Osteocyte (in vitro differentiated cells): ENCODE data around the gene MBP. TPM values are rescaled to one million over a fixed set of nuclear protein-coding genes. Genes with fewer than 3 reads are reported as not detected.

Source experiments
- DNase-seq: peaks from one replicate; pipeline ENCODE4 v3.0.0; 2021; ENCODE audit warnings: mixed read lengths; ENCODE audit not compliant: unreplicated experiment; ENCODE audit errors: extremely low spot score
- H3K27ac Mint-ChIP-seq: one replicate; pipeline ENCODE4 v1.8.0; 2021; ENCODE audit warnings: mild to moderate bottlenecking, mixed read lengths; ENCODE audit not compliant: unreplicated experiment
- H3K27me3 Mint-ChIP-seq: one replicate; pipeline ENCODE4 v1.8.0; 2021; ENCODE audit warnings: mixed read lengths; ENCODE audit not compliant: unreplicated experiment
- H3K36me3 Mint-ChIP-seq: one replicate; pipeline ENCODE4 v1.8.0; 2021; ENCODE audit warnings: mixed read lengths; ENCODE audit not compliant: unreplicated experiment
- H3K4me1 Mint-ChIP-seq: one replicate; pipeline ENCODE4 v1.8.0; 2021; ENCODE audit warnings: mixed read lengths; ENCODE audit not compliant: unreplicated experiment
- H3K4me3 Mint-ChIP-seq: one replicate; pipeline ENCODE4 v1.8.0; 2021; ENCODE audit warnings: mild to moderate bottlenecking, moderate library complexity, mixed read lengths; ENCODE audit not compliant: unreplicated experiment
- H3K9me3 Mint-ChIP-seq: one replicate; pipeline ENCODE4 v1.8.0; 2021; ENCODE audit warnings: mixed read lengths; ENCODE audit not compliant: unreplicated experiment
- CTCF ChIP-seq: fragments of 200-600 bp; sonication (generic); IDR thresholded peaks from 2 replicates; pipeline ENCODE4 v1.5.0; 2021; ENCODE audit warnings: antibody characterized with exemption, mild to moderate bottlenecking, moderate library complexity
- total RNA-seq: library from RNA; stranded (reverse); gene quantifications from 2 replicates; pipeline ENCODE4 v1.2.1, GENCODE V29; 2021

MBP gene
- total RNA-seq, 1 donor from 2014 or later: 18.6 TPM

GRCh38 chr18:77099485-77100370, 32.9 kb downstream of the MBP start:
- no peaks in the 10 kb centered on the region for H3K36me3 Mint-ChIP-seq
- DNase-seq: no peak
- no peak for TF ChIP-seq CTCF
- H3K9me3 Mint-ChIP-seq: no peaks in the 10 kb centered on the region
- H3K27ac Mint-ChIP-seq: peak overlapping the region; percentile 99
- peaks cover 91% of the 10 kb centered on the region for H3K4me1 Mint-ChIP-seq
- H3K4me3 Mint-ChIP-seq: no peak overlapping the region
- H3K27me3 Mint-ChIP-seq: no peaks in the 10 kb centered on the region

- Mint-ChIP-seq H3K9me3 (no peaks in the 10 kb centered on the region), H3K27me3 (no peaks in the 10 kb centered on the region), H3K27ac (peak overlapping the region; percentile 71), H3K4me3 (no peak overlapping the region), H3K36me3 (no peaks in the 10 kb centered on the region), H3K4me1 (peaks cover 81% of the 10 kb centered on the region)
- no peak for DNase-seq
- TF ChIP-seq CTCF: no peak
Measured at GRCh38 chr18:77098538-77099174, 33.9 kb downstream of the MBP start.

- no peaks in the 10 kb centered on the region for H3K27me3 Mint-ChIP-seq
- no peak overlapping the region for H3K4me3 Mint-ChIP-seq
- no peak for TF ChIP-seq CTCF
- H3K27ac Mint-ChIP-seq: no peak overlapping the region
- H3K9me3 Mint-ChIP-seq: no peaks in the 10 kb centered on the region
- DNase-seq: no peak
- H3K4me1 Mint-ChIP-seq: peaks cover 79% of the 10 kb centered on the region
- no peaks in the 10 kb centered on the region for H3K36me3 Mint-ChIP-seq
Measured at GRCh38 chr18:77098029-77098428, 34.6 kb downstream of the MBP start.

GRCh38 chr18:77096936-77097886, 35.4 kb downstream of the MBP start:
- H3K27me3 Mint-ChIP-seq: no peaks in the 10 kb centered on the region
- H3K36me3 Mint-ChIP-seq: no peaks in the 10 kb centered on the region
- no peaks in the 10 kb centered on the region for H3K9me3 Mint-ChIP-seq
- no peak overlapping the region for H3K27ac Mint-ChIP-seq
- H3K4me1 Mint-ChIP-seq: peaks cover 74% of the 10 kb centered on the region
- no peak overlapping the region for H3K4me3 Mint-ChIP-seq
- TF ChIP-seq CTCF: no peak
- no peak for DNase-seq
